PC-9 (cell line): Measurements from ENCODE around the gene SAP25. TPM values are rescaled to one million over a fixed set of nuclear protein-coding genes. Genes with fewer than 3 reads are reported as not detected.
"Not testable (repeated sequence)": the region's sequence is repeated elsewhere in the genome, so short reads cannot be mapped to it uniquely, and the experiment has no call there.

Source experiments
- BruUV-seq: library from RNA; stranded (reverse); fragments of 400-500 nt; replicated peaks from 2 replicates; lab custom pipeline; 2021; lab: Mats Ljungman, UMichigan
- CTCF ChIA-PET: fragments of 300-600 bp; sonication (Branson Sonifier 250); formaldehyde crosslinking; loops from one replicate; lab custom pipeline; 2022; ENCODE audit warnings: antibody characterized with exemption; lab: Charles Lee
- POLR2A ChIA-PET: fragments of 300-600 bp; sonication (Branson Sonifier 250); formaldehyde crosslinking; loops from one replicate; lab custom pipeline; 2022; ENCODE audit warnings: antibody characterized with exemption; ENCODE audit not compliant: unreplicated experiment; lab: Charles Lee
- DNase-seq, 2 experiments: peaks; one replicate each; pipeline versions ENCODE4 v3.0.0 to v3.0.0-alpha.2; 2015 to 2022; ENCODE audit warnings: mixed read lengths in 1 of 2
- H2AFZ ChIP-seq: fragments of 200-600 bp; sonication (generic); 2 replicates; pipeline ENCODE4 v1.8.1; 2017; ENCODE audit warnings: antibody characterized with exemption
- H3F3A ChIP-seq: fragments of 200-600 bp; sonication (generic); 2 replicates; pipeline ENCODE4 v1.8.1; 2017; ENCODE audit warnings: antibody characterized with exemption, mild to moderate bottlenecking, low read depth; ENCODE audit not compliant: insufficient read depth
- H3K27ac ChIP-seq: fragments of 200-600 bp; sonication (generic); 2 replicates; pipeline ENCODE4 v1.6.1; 2016; ENCODE audit warnings: mixed run types
- H3K27me3 ChIP-seq: fragments of 200-600 bp; sonication (generic); 2 replicates; pipeline ENCODE4 v1.6.1; 2016; ENCODE audit warnings: low read depth, mixed run types; ENCODE audit not compliant: insufficient read depth
- H3K36me3 ChIP-seq: fragments of 200-600 bp; sonication (generic); 2 replicates; pipeline ENCODE4 v1.6.1; 2016; ENCODE audit warnings: low read depth, mixed run types
- H3K4me1 ChIP-seq: fragments of 200-600 bp; sonication (generic); replicated peaks from 2 replicates; pipeline ENCODE4 v1.6.1; 2016; ENCODE audit warnings: mixed run types; ENCODE audit not compliant: insufficient read depth
- H3K4me2 ChIP-seq: fragments of 200-600 bp; sonication (generic); 2 replicates; pipeline ENCODE4 v1.6.1; 2017; ENCODE audit warnings: mixed run types
- H3K4me3 ChIP-seq: fragments of 200-600 bp; sonication (generic); 2 replicates; pipeline ENCODE4 v1.6.1; 2016; ENCODE audit warnings: mixed run types
- H3K79me2 ChIP-seq: fragments of 200-600 bp; sonication (generic); 2 replicates; pipeline ENCODE4 v1.6.1; 2017; ENCODE audit warnings: low read depth, mixed run types
- H3K9me2 ChIP-seq: fragments of 200-600 bp; sonication (generic); 2 replicates; pipeline ENCODE4 v1.8.1; 2017; ENCODE audit warnings: mild to moderate bottlenecking; ENCODE audit not compliant: insufficient read depth
- H3K9me3 ChIP-seq: fragments of 200-600 bp; sonication (generic); 2 replicates; pipeline ENCODE4 v1.8.1; 2016; ENCODE audit warnings: low read depth; ENCODE audit not compliant: insufficient read depth
- H4K20me1 ChIP-seq: fragments of 200-600 bp; sonication (generic); 2 replicates; pipeline ENCODE4 v1.8.1; 2017; ENCODE audit not compliant: insufficient read depth
- EZH2 ChIP-seq: fragments of 200-600 bp; sonication (generic); IDR thresholded peaks from 2 replicates; pipeline ENCODE4 v1.8.0; 2017; ENCODE audit warnings: antibody characterized with exemption, low read depth
- intact Hi-C: fragments of 100-400 bp; cut with micrococcal nuclease; formaldehyde crosslinking; loops from one replicate; pipeline ENCODE4 v1.10.0; 2022; ENCODE audit not compliant: unreplicated experiment
- total RNA-seq: library from RNA; stranded (reverse); gene quantifications from 2 replicates; pipeline ENCODE4 v1.2.3, GENCODE V29; 2021
- TF ChIP-seq, protein P1 (sequence below): fragments of 200-600 bp; sonication (generic); conservative IDR thresholded peaks from 2 replicates; pipeline ENCODE4 v1.6.1; 2017; ENCODE audit warnings: mixed run types, antibody characterized with exemption, mild to moderate bottlenecking, moderate library complexity

SAP25 gene
- total RNA-seq, 1 experiment from 2014 or later: 11.0 TPM

DNA sequence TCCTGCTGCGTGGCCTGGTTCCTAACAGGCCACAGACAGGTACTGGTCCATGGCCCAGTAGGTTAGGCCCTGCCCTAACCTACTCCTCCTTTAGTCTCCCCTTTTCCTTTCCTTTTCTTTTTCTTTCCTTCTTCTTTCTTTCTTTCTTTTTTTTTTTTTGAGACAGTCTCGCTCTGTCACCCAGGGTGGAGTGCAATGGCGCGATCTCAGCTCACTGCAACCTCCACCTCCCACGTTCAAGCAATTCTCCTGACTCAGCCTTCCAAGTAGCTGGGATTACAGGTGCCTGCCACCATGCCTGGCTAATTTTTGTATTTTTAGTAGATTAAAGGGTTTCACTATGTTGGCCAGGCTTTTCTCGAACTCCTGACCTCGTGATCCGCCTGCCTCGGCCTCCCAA is 37.7 kb downstream of the SAP25 start:
- H3K27me3 ChIP-seq, BruUV-seq, DNase-seq, intact Hi-C loops, H3K9me2 ChIP-seq, CTCF ChIA-PET, H4K20me1 ChIP-seq, H2AFZ ChIP-seq, H3K9me3 ChIP-seq, H3K36me3 ChIP-seq, H3F3A ChIP-seq, H3K4me2 ChIP-seq, H3K4me3 ChIP-seq, H3K27ac ChIP-seq: not testable (repeated sequence)
- H3K4me1 ChIP-seq: peaks cover 16% of the 10 kb centered on the region
- POLR2A ChIA-PET: interaction anchor here (0.7 kb wide), 1 partner anchor 1262 kb away, joined by 13 read pairs; no protein-coding TSS in a partner anchor
- peaks cover 14% of the 10 kb centered on the region for H3K79me2 ChIP-seq

DNA sequence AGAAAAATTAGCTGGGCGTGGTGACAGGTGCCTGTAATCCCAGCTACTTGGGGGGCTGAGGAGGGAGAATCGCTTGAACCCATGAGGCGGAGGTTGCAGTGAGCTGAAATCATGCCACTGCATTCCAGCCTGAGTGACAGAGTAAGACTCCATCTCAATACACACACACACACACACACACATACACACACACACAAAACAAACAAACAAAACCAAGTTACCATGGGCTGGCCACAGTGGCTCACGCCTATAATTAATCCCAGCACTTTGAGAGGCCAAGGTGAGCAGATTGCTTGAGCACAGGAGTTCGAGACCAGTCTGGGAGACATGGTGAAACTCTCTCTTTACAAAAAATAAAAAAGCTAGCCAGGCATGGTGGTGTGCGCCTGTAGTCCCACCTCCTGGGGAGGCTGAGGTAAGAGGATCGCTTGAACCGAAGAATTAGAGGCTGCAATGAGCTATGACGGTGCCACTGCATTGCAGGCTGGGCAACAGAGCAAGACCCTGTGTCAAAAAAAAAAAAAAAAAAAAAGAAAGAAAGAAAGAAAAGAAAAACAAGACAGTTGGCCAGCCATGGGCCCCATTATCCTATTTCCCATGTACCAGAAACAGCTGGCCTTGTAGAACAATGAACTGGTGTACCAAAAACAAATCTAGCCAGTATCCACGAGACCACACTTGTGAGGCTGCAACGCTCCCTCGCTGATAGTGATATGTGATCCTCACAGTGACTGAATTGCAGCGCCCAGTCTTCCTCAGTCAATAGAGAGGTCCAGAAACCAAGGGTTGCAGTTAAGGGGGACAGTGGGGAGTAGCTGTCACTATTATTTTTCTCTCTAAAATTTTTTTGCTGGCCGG is 41.3 kb downstream of the SAP25 start:
- no peaks in the 10 kb centered on the region for H3K9me2 ChIP-seq
- BruUV-seq: no TSS peak
- TF ChIP-seq, protein P1, sequence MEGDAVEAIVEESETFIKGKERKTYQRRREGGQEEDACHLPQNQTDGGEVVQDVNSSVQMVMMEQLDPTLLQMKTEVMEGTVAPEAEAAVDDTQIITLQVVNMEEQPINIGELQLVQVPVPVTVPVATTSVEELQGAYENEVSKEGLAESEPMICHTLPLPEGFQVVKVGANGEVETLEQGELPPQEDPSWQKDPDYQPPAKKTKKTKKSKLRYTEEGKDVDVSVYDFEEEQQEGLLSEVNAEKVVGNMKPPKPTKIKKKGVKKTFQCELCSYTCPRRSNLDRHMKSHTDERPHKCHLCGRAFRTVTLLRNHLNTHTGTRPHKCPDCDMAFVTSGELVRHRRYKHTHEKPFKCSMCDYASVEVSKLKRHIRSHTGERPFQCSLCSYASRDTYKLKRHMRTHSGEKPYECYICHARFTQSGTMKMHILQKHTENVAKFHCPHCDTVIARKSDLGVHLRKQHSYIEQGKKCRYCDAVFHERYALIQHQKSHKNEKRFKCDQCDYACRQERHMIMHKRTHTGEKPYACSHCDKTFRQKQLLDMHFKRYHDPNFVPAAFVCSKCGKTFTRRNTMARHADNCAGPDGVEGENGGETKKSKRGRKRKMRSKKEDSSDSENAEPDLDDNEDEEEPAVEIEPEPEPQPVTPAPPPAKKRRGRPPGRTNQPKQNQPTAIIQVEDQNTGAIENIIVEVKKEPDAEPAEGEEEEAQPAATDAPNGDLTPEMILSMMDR: no peak
- no peak for TF ChIP-seq EZH2
- POLR2A ChIA-PET: no interaction called here
- H3F3A ChIP-seq: peaks cover 6% of the 10 kb centered on the region; the same call in 1 of the 2 replicates
- H2AFZ ChIP-seq: no peak overlapping the region
- H4K20me1 ChIP-seq: no peaks in the 10 kb centered on the region
- no peaks in the 10 kb centered on the region for H3K36me3 ChIP-seq
- no peak overlapping the region for H3K4me3 ChIP-seq
- H3K79me2 ChIP-seq: no peaks in the 10 kb centered on the region
- no peak overlapping the region for H3K4me2 ChIP-seq
- no peaks in the 10 kb centered on the region for H3K9me3 ChIP-seq
- no peak for DNase-seq
- no peaks in the 10 kb centered on the region for H3K4me1 ChIP-seq
- CTCF ChIA-PET: no interaction called here
- H3K27me3 ChIP-seq: no peaks in the 10 kb centered on the region
- no peak overlapping the region for H3K27ac ChIP-seq
- intact Hi-C loops: no loop called here

DNA sequence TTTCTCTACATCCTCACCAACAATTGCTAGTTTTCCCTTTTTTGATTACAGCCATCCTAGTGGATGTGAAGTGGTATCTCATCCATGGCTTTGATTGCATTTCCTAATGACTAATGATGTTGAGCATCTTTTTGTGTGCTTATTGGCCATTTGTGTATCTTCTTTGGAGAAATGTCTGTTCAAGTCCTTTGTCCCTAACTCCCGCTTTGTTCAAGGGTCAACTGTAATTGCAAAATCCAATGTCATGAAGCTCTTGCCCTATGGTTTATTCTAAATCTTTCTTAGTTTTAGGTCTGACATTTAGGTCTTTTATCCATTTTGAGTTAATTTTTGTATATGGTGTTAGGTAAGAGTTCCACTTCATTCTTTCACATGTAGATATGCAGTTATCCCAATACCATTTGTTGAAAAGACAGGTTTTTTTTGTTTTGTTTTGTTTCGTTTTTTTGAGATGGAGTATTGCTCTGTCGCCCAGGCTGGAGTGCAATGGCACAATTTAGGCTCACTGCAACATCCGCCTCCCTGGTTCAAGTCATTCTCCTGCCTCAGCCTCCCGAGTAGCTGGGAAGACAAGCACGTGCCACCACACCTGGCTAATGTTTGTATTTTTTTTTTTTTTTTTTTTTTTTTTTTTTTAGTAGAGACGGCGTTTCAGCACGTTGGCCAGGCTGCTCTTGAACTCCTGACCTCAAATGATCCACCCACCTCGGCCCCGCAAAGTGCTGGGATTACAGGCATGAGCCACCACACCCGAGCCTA is 45.4 kb downstream of the SAP25 start:
- BruUV-seq, H3K27ac ChIP-seq, H2AFZ ChIP-seq, H3K9me3 ChIP-seq, H3K79me2 ChIP-seq, H3K9me2 ChIP-seq, intact Hi-C loops, H3K4me2 ChIP-seq, H3K4me1 ChIP-seq, H4K20me1 ChIP-seq, H3K4me3 ChIP-seq, DNase-seq, H3K27me3 ChIP-seq, H3K36me3 ChIP-seq: not testable (repeated sequence)
- peaks cover 11% of the 10 kb centered on the region; the same call in 1 of the 2 replicates for H3F3A ChIP-seq
- CTCF ChIA-PET: interaction anchor here (0.6 kb wide), 1 partner anchor 40 kb away, joined by 3 read pairs; no protein-coding TSS in a partner anchor
- POLR2A ChIA-PET: interaction anchor here (1.0 kb wide), 1 partner anchor 39 kb away, joined by 6 read pairs; no protein-coding TSS in a partner anchor

DNA sequence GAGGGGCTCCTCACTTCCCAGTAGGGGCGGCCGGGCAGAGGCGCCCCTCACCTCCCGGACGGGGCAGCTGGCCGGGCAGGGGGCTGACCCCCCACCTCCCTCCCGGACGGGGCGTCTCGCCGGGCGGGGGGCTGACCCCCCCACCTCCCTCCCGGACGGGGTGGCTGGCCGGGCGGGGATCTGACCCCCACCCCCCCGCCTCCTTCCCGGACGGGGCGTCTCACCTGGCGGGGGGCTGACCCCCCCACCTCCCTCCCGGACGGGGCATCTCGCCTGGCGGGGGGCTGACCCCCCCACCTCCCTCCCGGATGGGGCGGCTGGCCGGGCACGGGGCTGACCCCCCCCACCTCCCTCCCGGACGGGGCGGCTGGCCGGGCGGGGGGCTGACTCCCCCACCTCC is 50.5 kb downstream of the SAP25 start:
- H2AFZ ChIP-seq, DNase-seq, H3K9me2 ChIP-seq, intact Hi-C loops, CTCF ChIA-PET, H4K20me1 ChIP-seq, H3K4me2 ChIP-seq, H3K79me2 ChIP-seq, BruUV-seq, H3K27me3 ChIP-seq, H3K4me1 ChIP-seq, H3K4me3 ChIP-seq, H3K36me3 ChIP-seq, H3K27ac ChIP-seq, H3K9me3 ChIP-seq, POLR2A ChIA-PET: not testable (repeated sequence)
- peaks cover 13% of the 10 kb centered on the region; the same call in 1 of the 2 replicates for H3F3A ChIP-seq

Other genes with a start within 250 kb of the SAP25 start
- gene PILRB, start 215.8 kb downstream of the SAP25 start, total RNA-seq: 119 and 121 TPM in 2 replicates
- gene PILRA, start 200.4 kb downstream of the SAP25 start, total RNA-seq: 1.5 and 2.8 TPM in 2 replicates
- gene ZCWPW1, start 145.2 kb downstream of the SAP25 start, total RNA-seq: 7.4 TPM in 2 replicates
- gene MEPCE, start 144.1 kb downstream of the SAP25 start, total RNA-seq: 62.6 and 70.3 TPM in 2 replicates
- 49.1 and 67.6 TPM in 2 replicates for gene PPP1R35, start 137.4 kb downstream of the SAP25 start, total RNA-seq
- gene SPACDR, start 109.6 kb downstream of the SAP25 start, total RNA-seq: 1.4 and 4.2 TPM in 2 replicates
- 68.8 and 79.8 TPM in 2 replicates for gene TSC22D4, start 94.7 kb downstream of the SAP25 start, total RNA-seq
- 1.3 and 1.9 TPM in 2 replicates for gene NYAP1, start 90.0 kb downstream of the SAP25 start, total RNA-seq
- gene AGFG2, start 34.7 kb downstream of the SAP25 start, total RNA-seq: 30.4 and 35.2 TPM in 2 replicates
- gene LRCH4, start 12.2 kb upstream of the SAP25 start, total RNA-seq: 86.6 and 89.6 TPM in 2 replicates
- gene FBXO24, start 12.4 kb upstream of the SAP25 start, total RNA-seq: 2.7 and 4.6 TPM in 2 replicates
- 25.1 and 35.2 TPM in 2 replicates for gene PCOLCE, start 28.5 kb upstream of the SAP25 start, total RNA-seq
- 38.1 and 38.8 TPM in 2 replicates for gene MOSPD3, start 38.6 kb upstream of the SAP25 start, total RNA-seq
- gene TFR2, start 67.7 kb upstream of the SAP25 start, total RNA-seq: 4.8 and 6.2 TPM in 2 replicates
- not detected in 2 replicates for gene ACTL6B, start 82.5 kb upstream of the SAP25 start, total RNA-seq
- 299 and 326 TPM in 2 replicates for gene GNB2, start 99.8 kb upstream of the SAP25 start, total RNA-seq
- 55.1 and 64.2 TPM in 2 replicates for gene GIGYF1, start 120.3 kb upstream of the SAP25 start, total RNA-seq
- gene POP7, start 132.2 kb upstream of the SAP25 start, total RNA-seq: 59.4 and 62.7 TPM in 2 replicates
- 0.30 and 0.44 TPM in 2 replicates for gene EPO, start 146.6 kb upstream of the SAP25 start, total RNA-seq
- not detected in 2 replicates for gene ZAN, start 159.7 kb upstream of the SAP25 start, total RNA-seq